ENCODE measurements around the gene TTLL1. TPM values are rescaled to one million over a fixed set of nuclear protein-coding genes. Genes with fewer than 3 reads are reported as not detected.
A peak's percentile ranks its signal among the peaks of the same experiment; 100 is the strongest.

TTLL1 gene
- total RNA-seq, 1 experiment from 2014 or later = 2.5 TPM

GRCh38 chr22:42994276-42994916 is 94.8 kb downstream of the TTLL1 start:
- no peak for DNase-seq (ENCODE audit: low spot score)

GRCh38 chr22:42993651-42994275 is 95.4 kb downstream of the TTLL1 start:
- DNase-seq (ENCODE audit: low spot score) = no peak

GRCh38 chr22:42992886-42993479 is 96.2 kb downstream of the TTLL1 start:
- no peak for DNase-seq (ENCODE audit: low spot score)

- DNase-seq (ENCODE audit: low spot score) = no peak
Observed at GRCh38 chr22:42992092-42992491, 97.1 kb downstream of the TTLL1 start.

GRCh38 chr22:42991010-42991651 is 98.1 kb downstream of the TTLL1 start:
- DNase-seq (ENCODE audit: low spot score) = peak; percentile 22

- DNase-seq (ENCODE audit: low spot score) = no peak
Observed at GRCh38 chr22:42990131-42990838, 98.9 kb downstream of the TTLL1 start.

Other genes with a start within 250 kb of the TTLL1 start
- 6.8 and 7.7 TPM in 2 replicates for gene ARFGAP3, start 232.1 kb downstream of the TTLL1 start, total RNA-seq (2014; rRNA removed; shearing (Covaris generic))
- gene PACSIN2, start 74.2 kb downstream of the TTLL1 start, total RNA-seq (2014; rRNA removed; shearing (Covaris generic)) = 42.9 and 44.8 TPM in 2 replicates
- 3.9 and 4.2 TPM in 2 replicates for gene BIK, start 21.4 kb upstream of the TTLL1 start, total RNA-seq (2014; rRNA removed; shearing (Covaris generic))
- gene MCAT, start 54.0 kb upstream of the TTLL1 start, total RNA-seq (2014; rRNA removed; shearing (Covaris generic)) = 40.9 and 43.1 TPM in 2 replicates
- 516 and 532 TPM in 2 replicates for gene TSPO, start 62.2 kb upstream of the TTLL1 start, total RNA-seq (2014; rRNA removed; shearing (Covaris generic))
- gene TTLL12, start 97.7 kb upstream of the TTLL1 start, total RNA-seq (2014; rRNA removed; shearing (Covaris generic)) = 102 and 110 TPM in 2 replicates